Activated CD4-positive, alpha-beta T cell treated with anti-CD3 and anti-CD28 coated beads for 4 hours (primary cell): ENCODE measurements around the gene PLEKHM3.
A peak's percentile ranks its signal among the peaks of the same experiment; 100 is the strongest.

Source experiments
- DNase-seq, 2 donors: peaks; one replicate each; pipeline ENCODE4 v3.0.0-alpha.2; 2020

Gene PLEKHM3, protein sequence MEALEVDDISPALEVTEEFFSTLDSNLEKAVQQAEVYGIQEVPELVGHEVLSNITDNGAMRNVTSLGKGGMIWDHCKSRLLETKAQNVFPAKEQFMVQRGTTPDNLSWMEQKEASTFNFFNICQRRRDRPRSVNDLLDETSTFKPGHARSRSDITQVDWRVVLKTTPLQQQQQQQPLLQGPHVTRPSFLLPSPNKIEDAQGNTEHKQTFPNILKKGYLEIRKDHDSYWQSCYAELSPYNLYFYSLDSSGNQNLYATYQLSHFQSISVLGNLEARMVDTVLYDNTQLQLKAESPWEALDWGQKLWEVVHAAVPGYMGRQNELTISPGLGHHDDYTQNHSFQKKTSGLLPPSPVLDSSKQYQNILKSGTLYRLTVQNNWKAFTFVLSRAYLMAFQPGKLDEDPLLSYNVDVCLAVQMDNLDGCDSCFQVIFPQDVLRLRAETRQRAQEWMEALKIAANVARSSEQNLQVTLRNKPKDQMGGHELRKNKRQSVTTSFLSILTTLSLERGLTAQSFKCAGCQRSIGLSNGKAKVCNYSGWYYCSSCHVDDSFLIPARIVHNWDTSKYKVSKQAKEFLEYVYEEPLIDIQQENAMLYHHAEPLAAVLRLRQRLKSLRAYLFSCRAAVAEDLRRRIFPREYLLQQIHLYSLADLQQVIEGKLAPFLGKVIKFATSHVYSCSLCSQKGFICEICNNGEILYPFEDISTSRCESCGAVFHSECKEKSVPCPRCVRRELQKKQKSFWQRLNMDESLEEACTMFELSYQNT

DNA sequence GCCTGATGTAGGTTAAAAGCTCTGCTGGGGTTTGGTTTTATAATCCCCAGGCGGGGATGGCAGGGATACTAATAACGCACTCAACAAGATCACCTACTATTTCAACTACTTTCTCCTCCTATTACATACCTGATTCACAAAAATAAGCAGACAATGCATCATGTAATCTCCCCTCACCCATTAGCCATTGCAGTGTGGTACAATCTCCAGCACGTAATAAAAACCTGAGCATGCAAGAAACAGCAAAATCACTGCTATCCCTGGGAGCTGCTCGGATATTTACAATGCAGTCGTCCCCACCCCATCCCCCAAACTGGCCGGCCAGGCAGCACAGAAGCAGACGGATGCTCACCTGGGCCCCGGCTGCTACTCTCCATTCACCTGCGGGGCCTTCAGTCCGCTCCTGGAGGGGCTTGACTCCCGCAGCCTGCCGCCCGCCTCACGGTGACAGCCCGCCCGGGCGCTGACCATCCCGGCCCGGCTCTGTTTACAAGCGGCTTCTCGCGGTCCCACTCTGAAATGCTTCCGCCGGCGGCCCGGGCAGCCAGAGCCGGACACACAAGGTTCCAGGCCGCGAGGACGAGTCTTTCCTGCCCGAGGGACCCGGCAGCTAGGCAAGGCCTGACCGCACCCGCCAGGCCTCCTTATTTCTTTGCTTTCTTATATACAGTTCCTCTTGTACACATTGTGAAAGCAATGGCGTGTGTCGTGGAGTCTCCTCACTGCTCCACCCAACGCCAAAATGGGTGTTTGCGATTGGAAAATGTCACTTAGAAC is at the start of gene PLEKHM3:
PLEKHM3 (minus strand) TSS at position 491 of the 777 bp plus-strand sequence. CDS start 23,888 bp downstream, outside the sequence.
- DNase-seq, result peak; percentile 67 to 68

DNA sequence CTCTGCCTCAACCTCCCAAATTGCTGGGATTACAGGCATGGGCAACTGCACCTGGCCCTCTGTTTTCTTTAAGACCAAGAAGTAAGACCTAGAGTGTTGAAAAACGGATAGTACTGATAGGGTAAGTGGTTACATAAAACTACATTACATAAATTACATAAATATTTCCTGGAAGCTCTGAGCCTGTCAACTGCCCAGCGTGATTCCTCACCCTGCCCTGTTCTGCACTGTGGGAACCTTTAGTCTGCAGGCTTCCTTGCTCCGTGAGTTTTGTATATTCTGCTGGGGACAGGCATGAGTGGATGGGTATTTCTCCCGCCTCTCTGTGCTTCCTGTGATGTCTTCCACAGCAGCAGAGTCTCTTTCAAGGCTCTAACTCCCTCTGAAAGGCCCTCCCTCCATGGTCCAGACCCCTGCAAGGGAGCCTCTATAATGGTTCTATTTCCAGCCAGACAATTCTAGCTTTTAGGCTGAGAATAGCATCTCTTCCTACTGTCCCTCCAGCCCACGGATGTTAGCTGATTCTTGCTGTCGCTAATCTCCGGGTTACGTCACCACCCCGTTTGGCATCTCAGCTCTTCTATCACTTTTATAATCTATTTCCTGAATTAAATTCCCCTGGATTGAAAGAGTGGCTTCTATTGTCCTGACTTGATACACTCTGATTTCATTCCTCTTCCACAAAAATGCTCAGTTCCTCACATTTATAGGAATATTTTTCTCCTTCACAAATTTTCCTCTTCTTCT is 49.5 kb upstream of the PLEKHM3 start:
- DNase-seq, result no peak

DNA sequence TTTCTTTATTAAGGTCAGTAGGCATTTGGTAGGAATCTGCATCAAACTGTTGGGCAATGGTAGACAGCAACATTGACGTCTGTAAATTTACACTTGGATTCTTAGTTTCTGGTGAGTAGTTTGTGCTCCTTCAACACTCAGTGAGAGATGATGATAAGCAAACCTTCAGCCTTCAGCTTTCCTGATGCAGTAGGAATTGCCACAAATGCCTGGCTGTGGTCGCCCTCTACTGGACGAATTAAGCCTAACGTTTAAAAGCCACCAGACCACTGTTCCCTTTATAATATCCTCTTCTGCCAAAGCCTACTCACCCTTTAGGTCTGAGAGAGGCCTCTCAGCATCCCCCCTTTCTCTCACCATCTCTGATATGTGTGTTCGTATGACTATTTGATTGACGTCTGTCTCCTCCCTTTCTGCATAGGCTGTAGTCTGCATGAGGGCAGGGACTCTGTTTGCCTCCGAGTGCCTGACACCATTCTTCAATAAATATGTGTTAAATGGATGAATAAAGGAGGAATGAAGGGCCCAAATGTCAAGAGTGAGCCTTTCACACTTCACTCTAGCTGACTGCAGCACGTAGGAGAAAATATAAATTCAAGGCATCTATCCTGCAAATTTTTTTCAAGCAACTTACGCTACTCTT is 47.0 kb upstream of the PLEKHM3 start:
- peak; percentile 50 to 58 for DNase-seq

DNA sequence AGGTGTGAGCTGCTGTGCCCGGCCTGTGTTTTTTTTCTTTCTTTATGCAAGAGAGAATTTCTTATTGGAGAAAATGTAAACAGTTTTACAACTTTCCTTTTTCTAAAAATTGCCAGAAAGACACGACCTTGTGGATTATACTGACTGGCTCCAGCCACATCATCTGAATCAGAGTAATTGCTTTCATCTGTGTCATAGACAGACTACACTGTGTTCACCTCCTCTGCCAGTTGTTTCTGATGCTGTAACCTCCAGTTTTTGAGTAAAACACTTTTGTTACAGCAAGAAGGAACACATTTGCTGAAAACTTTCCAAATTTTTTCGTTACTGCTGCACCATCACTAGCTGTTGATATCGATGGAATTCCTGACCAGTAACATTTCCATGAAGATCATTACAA is 43.9 kb upstream of the PLEKHM3 start:
- no peak for DNase-seq

DNA sequence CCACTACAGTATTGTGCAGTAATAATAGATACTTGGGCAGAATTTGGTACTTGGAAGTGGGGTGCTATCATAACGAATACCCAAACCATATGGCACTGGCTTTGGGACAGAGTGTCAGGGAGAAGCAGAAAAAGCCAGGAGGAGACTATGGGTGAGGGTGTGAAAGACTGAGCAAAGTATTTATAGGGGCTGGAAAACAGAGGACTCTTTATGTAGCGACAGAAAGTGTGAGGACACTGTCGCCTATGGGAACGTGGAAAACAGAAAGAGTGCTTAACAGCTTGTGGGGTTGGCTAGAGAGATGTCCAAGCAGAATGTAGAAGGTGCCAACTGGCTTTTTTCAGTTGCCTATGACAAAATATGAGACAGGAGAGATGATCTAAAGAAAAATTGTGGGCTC is 40.7 kb upstream of the PLEKHM3 start:
- DNase-seq, result no peak

DNA sequence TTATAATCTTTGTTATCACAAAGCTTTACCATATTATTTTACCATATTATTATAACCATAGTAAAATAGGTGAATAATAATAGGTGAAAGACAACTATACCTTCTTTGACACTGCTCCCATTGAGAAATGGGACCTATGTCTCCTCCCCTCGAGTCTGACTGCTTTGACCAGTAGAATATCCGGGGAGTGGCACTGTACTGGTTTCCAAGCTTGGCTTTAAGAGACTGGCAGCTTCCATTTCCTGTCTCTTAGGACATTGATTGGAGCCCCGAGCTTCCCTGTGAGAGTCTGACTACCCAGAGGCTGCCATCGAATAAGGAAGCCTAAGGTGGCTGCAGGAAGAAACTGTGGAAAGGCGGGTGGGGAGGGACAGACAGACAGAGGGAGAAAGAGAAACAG is 40.1 kb upstream of the PLEKHM3 start:
- no peak for DNase-seq

DNA sequence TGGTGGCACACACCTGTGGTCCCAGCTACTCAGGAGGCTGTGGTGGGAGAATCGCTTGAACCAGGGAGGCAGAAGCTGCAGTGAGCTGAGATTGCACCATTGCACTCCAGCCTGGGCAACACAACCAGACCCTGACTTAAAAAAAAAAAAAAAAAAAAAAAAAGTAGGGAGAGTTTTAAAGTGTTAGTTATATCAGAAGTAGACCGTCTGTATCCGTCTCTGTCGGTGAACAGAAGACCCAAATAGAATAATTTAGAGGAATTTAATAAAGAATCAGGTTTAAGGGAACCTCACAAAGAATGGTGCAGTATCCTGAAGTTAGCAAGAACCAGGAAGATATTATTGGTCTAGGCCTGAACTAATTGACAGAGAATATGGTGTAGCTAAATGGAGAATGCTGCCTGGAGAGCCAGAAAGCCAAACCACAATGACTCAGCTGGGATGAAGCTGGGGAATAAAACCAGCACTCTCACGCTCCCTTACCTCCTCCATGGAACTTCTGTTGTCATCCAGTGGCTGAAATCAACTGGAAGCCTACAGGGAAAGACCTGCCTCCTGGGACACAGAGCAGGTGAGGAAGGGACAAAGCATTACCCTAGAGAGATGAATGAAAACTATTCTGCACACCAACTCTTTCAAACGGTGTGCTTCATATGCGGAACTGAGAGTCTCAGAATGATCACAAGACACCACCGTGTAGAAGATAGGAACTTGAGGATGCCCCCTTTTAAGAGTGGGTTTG is 39.1 kb upstream of the PLEKHM3 start:
- DNase-seq, result no peak

DNA sequence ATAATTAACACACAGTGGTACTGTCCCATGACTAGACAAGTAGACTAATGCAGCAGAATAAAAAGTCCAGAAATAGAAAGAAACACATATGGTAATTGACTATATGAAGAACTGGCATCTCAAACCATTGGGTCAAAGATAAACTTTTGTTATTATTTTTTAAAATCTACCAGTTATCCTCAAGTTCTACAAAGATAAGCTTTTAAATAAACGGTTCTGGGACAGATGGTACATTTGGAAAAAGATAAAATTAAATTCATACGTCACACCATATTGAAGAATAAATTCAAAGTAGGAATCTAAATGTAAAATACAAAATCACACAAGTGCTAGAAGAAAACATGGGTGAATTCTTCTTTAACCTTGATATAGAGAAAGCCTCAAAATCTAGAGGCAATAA is 37.6 kb upstream of the PLEKHM3 start:
- DNase-seq, result no peak

DNA sequence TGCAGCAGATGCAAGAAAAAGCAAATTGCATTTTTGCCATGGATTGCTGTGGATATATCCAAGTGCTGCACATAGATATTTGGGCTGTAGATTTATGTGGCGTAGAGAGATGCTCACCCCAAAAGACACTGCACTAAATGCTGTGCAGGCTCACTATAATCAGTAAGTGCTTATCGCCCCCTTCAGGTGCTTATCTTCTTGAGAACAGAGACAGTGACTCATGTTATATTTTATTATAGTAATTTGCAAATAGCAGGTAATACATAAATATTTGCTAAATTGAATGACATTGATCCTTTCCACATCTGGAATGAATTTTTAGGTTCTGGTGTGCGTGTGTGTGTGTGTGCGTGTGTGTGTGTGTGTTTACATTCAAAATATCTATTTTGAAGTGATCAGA is 36.8 kb upstream of the PLEKHM3 start:
- peak in 1 of 2 donors; percentile 25 for DNase-seq

DNA sequence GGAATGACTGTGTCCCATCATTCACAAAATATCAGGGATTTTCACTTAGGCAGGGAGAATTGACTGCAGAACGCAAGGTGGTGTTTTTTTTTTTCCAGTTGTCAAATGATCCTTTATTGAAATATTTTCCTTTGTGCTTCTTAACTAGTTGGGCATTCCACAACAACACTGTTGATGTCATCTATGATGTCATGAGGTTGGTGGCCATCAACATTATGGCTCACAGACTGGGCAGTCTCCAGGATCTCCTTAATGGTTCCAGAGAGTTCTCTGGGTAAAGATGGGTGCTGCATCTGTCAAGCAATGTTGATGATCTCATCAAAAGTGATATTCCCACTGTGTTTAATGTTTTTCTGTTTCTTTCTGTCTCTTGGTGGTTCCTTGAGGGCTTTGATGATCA is 31.8 kb upstream of the PLEKHM3 start:
- no peak for DNase-seq

DNA sequence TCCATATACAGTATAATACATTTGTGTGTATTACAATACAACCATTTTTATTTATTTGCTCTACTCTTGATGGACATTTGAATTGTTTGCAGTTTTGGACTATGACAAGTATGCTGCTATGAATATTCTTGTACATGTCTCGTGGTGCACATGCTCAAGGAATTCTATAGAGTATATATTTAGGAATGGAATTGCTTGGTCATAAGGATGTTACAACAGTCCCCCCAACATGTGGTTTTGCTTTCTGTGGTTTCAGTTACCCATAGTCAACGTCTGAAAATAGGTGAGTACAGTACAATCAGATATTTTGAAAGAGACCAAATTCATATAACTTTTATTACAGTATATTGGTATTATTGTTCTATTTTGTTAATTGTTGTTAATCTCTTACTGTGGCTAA is 24.1 kb upstream of the PLEKHM3 start:
- DNase-seq, result no peak

DNA sequence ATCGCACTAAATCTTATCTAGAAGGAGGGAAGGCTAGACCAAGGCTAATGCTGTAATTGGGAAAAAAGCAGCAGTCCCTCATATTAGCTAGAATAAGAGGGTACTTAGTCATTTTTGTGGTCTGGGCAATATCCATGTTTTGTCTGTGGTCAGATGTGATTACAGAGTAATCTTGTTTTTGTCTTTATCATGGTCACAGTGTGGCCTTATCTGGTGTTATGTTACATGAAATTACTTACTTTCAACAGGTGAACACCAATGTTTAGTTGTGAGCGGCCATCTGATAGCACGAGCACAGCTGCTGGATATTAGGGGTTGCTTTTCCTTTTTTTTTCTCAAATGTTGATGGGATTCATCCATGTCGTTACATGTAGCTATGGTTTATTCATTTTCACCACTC is 23.7 kb upstream of the PLEKHM3 start:
- DNase-seq, result no peak

DNA sequence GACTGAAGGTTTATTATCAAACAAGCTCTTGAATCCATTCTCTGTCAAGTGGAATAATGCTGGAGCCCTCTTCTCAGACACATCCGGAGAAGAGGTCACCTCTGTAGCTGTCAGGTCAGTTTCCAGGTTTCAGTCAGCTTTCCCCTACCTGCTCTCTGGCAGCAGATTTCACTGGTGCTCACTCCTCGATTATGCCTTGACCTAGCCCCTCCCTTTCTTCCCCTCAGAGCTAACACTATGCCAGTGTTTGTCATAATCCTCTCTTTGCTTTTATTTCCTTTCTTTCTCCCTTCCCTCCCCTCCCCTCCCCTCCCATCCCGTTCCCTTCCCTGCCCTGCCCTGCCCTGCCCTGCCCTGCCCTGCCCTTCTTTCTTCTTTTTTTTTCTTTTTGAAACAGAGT is 22.5 kb upstream of the PLEKHM3 start:
- no peak for DNase-seq

DNA sequence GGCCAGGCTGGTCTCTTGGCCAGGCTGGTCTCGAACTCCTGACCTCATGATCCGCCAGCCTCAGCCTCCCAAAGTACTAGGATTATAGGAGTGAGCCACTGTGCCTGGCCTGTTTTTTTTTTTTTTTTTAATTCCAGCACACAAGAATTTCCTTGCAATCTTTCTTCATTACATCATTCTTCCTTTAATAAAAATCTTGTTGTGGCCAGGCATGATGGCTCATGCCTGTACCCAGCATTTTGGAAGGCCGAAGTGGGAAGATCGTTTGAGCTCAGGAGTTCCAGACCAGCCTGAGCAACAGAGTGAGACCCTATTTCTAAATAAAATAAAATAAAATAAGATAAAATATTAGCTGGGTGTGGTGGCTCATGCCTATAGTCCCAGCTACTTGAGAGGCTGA is 21.4 kb upstream of the PLEKHM3 start:
- DNase-seq, result no peak

DNA sequence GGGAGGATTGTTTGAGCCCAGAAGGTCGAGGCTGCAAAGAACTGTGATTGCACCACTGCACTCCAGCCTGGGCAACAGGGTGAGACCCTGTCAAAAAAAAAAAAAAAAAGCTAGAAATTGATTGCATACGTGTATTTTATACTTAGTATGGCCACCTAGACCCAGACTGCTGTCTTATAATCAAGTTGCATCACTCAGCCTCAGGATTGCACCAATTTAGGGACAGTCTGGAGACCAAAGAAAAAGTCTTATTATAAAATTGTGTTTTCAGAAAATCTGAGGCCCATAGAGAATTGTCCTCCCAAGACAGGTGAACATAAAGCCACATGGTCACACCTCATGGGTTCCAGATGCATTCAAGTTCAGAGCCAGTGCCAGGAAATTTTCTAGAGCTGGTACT is 17.1 kb upstream of the PLEKHM3 start:
- DNase-seq, result no peak

DNA sequence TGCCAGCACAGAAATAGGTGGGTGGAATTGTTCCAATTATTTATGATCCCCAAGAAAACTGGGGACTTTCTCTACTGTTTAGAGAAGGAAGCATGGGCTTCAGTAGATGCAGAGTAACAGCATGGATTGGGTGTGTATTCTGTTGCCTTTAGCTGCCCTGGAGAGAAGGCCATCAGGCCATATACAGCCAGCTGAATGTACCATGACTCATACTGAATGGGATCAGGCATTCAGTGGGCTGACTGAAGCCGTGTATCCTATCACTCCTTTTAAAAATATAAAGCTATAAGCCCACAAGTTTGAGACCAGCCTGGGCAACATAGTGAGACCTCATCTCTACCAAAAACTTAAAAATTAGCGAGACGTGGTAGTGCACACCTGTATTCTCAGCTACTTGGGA is 16.7 kb upstream of the PLEKHM3 start:
- DNase-seq, result no peak

DNA sequence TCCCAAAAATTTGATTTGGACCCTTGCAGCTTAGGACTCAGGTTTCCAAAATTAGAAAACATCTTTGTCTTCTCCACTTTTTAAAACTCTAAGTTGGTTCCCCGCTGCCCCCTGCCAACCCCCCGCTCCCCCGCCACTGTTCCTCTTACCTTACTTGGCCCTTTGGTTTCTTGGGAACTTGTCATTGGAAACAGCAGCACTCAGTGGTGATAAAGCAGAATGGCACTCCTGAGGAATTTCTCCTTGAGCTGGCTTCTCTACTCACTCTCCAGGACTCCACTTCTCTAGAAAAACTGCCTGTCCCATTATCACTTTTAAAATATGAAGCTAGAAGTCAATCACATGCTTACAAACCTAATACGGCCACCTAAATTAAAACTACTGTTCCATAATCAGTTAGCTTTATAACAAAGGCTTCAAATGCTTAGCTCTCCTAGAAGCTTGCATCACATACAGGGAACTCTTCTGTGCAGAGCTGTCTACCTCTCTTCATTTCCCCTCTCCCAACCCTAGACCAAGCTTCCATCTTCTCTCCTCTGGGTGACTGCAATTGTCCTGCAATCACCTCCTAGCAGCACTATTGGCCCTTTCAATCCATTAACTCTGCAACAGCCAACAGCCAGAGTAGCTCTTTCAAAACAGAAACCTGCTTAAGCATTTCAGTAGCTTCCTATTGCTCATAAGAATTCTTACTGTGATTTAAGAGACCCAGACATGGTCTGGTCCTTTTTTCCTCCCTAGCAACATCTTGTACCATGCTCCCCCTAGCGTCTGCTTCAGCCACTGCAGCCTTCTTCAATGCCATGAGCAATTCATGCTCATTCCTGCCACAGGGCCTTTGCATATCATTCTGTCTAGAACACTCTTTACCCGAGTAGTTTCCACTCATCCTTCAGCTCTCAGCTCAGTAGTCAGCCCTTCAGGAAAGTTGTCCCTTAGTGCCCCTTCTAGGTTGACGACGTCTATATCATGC is 15.2 kb upstream of the PLEKHM3 start:
- DNase-seq, result peak; percentile 43 to 64

DNA sequence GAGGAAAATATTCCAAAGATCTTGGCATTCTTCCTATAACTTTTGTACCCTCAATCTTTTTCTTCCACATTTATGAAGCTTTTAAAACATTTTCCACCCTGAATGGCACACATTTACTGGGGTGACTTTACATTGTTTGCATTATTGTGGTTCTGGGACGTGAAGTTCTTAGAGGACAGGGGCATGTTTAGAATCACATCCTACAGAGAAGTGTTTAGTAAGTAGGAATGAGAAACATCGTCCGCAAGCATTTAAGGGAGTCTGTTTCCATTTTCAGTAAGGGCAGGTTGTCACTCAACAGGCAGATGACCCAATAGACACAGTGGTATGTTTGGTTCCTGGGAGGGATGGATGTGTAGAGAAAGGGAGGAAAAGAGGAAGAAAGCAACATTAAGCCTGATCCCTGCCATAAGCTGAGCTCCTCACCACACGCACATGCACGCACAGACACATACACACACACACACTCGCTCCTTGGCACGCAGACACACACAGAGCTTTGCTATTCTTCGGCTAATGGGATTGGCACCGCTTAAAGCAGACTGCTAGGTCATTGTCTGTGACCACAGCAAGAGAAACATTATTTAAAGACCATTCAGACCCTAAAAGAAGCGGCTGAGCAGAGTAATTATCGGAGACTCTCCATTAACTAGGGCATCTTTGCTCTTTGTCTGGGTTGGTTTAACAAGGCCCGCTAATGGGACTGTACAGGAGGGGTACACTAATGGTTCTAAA is 14.2 kb upstream of the PLEKHM3 start:
- DNase-seq, result no peak
